HG03442 (cell line): ENCODE results near the gene EDAR.

Experiments used
- ATAC-seq: cut with Tn5 transposase; IDR thresholded peaks from one replicate; pipeline ENCODE4 v1.9.1; 2021; ENCODE audit warnings: mild to moderate bottlenecking, moderate library complexity; ENCODE audit not compliant: unreplicated experiment

Gene EDAR

GRCh38 chr2:108942231-108942825 is 46.7 kb downstream of the EDAR start:
- ATAC-seq: no peak

- no peak for ATAC-seq
Observed at GRCh38 chr2:108941767-108942166, 47.3 kb downstream of the EDAR start.

GRCh38 chr2:108941161-108941665 is 47.8 kb downstream of the EDAR start:
- ATAC-seq: no peak

GRCh38 chr2:108940156-108940555 is 48.9 kb downstream of the EDAR start:
- no peak for ATAC-seq

- no peak for ATAC-seq
Observed at GRCh38 chr2:108938077-108938710, 50.8 kb downstream of the EDAR start.

- ATAC-seq: no peak
Observed at GRCh38 chr2:108937367-108938017, 51.5 kb downstream of the EDAR start.

GRCh38 chr2:108936866-108937265 is 52.2 kb downstream of the EDAR start:
- ATAC-seq: no peak

GRCh38 chr2:108936076-108936864 is 52.8 kb downstream of the EDAR start:
- no peak for ATAC-seq

GRCh38 chr2:108935271-108935741 is 53.7 kb downstream of the EDAR start:
- no peak for ATAC-seq

GRCh38 chr2:108934583-108935245 is 54.3 kb downstream of the EDAR start:
- ATAC-seq: no peak

GRCh38 chr2:108934151-108934550 is 54.9 kb downstream of the EDAR start:
- ATAC-seq: no peak

- ATAC-seq: no peak
Observed at GRCh38 chr2:108933691-108934117, 55.3 kb downstream of the EDAR start.

GRCh38 chr2:108932736-108933332 is 56.2 kb downstream of the EDAR start:
- ATAC-seq: no peak

GRCh38 chr2:108931372-108931771 is 57.6 kb downstream of the EDAR start:
- ATAC-seq: no peak

GRCh38 chr2:108929807-108930425 is 59.1 kb downstream of the EDAR start:
- ATAC-seq: no peak

- ATAC-seq: no peak
Observed at GRCh38 chr2:108928660-108929377, 60.2 kb downstream of the EDAR start.

GRCh38 chr2:108927936-108928659 is 60.9 kb downstream of the EDAR start:
- ATAC-seq: no peak

GRCh38 chr2:108927405-108927804 is 61.6 kb downstream of the EDAR start:
- ATAC-seq: no peak
